ENCODE results near the gene RNF31.
"Not testable (repeated sequence)": the region's sequence is repeated elsewhere in the genome, so short reads cannot be mapped to it uniquely, and the experiment has no call there.

RNF31 gene

GRCh38 chr14:24202538-24202937 is 55.2 kb downstream of the RNF31 start:
- not testable (repeated sequence) for DNase-seq (ENCODE audit: low read depth)

GRCh38 chr14:24203249-24203886 is 56.1 kb downstream of the RNF31 start:
- DNase-seq (ENCODE audit: low read depth): not testable (repeated sequence)

GRCh38 chr14:24204163-24205146 is 57.2 kb downstream of the RNF31 start:
- DNase-seq (ENCODE audit: low read depth): no peak

- no peak for DNase-seq (ENCODE audit: low read depth)
These were observed 59.2 kb downstream of the RNF31 start for GRCh38 chr14:24206260-24207103.

- DNase-seq (ENCODE audit: low read depth): no peak
These were observed 59.8 kb downstream of the RNF31 start for GRCh38 chr14:24207104-24207551.

GRCh38 chr14:24207625-24208024 is 60.3 kb downstream of the RNF31 start:
- no peak for DNase-seq (ENCODE audit: low read depth)

All from amniotic epithelial cell (primary cell).